Fibroblast of peridontal ligament (primary cell): ENCODE measurements around the gene KCTD21.
A peak's percentile ranks its signal among the peaks of the same experiment; 100 is the strongest.
"Not testable (repeated sequence)": the region's sequence is repeated elsewhere in the genome, so short reads cannot be mapped to it uniquely, and the experiment has no call there.

Experiments used
- DNase-seq: peaks from one replicate; pipeline ENCODE4 v3.0.0-alpha.2; 2010; ENCODE audit errors: extremely low read depth

KCTD21 gene

GRCh38 chr11:78175862-78176261 lies 12.6 kb downstream of the KCTD21 start:
- not testable (repeated sequence) for DNase-seq

GRCh38 chr11:78171951-78172350 lies 16.5 kb downstream of the KCTD21 start:
- no peak for DNase-seq

DNA sequence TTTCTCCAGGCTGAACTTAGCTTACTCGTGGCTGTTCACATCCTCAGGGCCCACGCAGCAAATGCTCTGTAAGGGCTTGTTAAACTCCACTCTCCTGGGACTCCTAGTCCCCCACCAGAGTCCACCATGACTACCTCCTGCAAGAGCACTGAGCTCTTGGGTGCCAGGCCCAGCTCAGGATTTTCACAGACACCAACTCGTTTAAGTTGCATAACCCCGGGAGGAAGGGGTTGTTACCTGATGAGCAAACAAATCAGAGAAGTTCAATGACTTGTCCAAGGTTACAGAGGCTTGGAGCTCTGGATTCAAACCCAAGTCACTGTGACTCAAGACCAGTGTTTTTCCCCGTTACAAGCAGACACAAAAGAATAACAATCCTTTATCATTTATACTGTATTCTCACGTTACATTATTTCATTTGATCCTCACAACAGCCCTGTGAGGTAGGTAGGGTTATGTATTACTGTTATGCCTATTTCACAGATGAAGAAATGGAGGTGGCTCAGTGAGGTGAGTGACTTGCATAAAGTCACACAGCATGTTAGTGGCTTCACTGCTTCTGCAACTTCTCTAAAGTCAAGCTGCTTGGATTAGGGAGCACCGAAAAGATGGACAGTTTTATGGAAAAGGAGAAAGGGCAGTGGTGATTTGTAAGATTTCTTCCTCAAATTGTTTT lies 17.4 kb downstream of the KCTD21 start:
- DNase-seq = no peak

DNA sequence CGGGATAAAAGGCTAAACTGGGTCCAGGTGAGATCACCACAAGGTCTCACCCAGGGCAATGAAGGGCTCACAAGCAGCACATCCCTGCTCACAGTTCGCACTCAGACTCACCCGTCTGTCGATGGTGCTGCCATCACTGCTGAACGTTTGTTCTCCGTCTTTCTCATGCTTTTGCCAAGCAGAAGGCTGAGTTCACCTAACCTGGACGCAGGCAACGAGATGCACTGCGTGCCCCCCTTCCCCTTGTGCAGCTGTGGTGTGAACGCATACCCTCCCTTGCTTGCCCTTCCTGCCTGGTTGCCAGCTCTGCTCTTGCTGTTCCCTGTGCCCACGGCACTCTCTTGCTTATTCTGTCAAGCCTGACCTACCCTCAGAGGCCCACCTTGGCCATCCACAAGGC lies 18.0 kb downstream of the KCTD21 start:
- no peak for DNase-seq

GRCh38 chr11:78168539-78169477 lies 19.6 kb downstream of the KCTD21 start:
- peak; percentile 99 for DNase-seq

DNA sequence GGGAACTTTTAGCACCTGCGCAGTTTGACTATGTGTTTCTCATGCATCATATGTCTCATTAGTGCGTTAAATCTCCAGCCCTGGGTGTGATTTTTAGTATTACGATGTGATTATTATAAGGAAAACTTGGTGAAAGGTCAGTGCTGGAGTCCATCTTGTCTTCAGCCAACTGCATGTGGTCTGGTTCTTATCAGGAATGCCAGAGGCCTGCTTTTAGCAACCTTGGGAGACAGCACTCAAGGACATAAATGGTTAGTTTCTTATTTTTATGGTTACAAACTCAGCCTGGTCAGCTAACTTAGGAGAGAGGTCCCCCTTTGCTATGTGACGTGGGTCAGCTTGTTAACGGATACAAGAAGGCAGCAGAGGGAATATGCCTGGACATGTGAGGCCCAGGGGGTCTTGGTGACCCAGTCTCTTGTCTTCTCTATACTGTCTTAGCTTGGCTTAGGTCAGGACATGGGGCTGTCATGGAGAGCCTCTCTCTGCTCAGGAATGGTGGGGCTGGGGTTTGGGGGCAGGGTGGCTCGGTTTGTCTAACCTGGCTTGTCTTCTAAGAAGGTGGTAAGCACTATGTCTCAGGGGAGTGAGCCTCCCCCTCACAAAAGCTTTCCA lies 21.5 kb downstream of the KCTD21 start:
- DNase-seq = no peak

- no peak for DNase-seq
These were observed 24.0 kb downstream of the KCTD21 start for GRCh38 chr11:78164471-78164870.

DNA sequence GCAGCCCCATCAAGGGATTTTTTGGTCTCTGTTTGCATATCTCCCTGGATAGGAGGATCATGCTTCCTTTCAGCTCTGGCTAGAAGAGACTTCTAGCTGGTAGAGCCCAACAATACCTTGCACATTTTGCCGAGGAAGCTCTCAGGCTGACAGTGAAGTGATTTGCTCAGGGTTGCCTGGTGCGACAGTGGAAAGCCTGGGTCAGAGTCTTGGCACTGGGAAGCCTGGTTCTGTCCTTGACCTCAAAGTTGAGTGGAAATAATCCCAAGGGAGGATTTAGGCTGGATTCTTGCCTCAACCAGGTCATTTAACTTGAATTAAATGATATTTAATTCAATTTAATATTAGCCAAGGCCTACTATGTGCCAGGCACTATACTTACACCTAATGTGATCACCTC lies 24.6 kb downstream of the KCTD21 start:
- no peak for DNase-seq

DNA sequence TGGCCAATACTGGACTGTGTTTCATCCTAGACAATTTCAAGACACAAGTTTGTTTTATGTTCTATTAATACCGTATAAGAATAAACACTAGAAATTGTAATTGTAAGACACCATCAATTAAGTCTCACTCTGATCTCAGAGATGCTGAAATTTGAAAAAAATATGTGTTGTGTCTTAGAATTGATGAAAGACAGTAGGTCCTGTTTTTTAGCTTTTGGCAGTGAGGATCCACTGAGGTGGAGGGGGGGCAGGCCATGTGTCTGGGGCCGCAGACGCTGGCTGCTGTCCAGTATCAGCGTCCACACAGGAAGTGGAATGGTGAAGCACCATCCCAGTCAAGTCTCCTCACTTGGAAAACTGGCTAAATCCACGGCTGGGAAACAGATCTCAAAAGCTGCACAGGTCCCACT lies 26.5 kb downstream of the KCTD21 start:
- no peak for DNase-seq

GRCh38 chr11:78161346-78161745 lies 27.1 kb downstream of the KCTD21 start:
- DNase-seq = no peak

GRCh38 chr11:78160557-78160956 lies 27.9 kb downstream of the KCTD21 start:
- no peak for DNase-seq

- peak; percentile 50 for DNase-seq
These were observed 29.3 kb downstream of the KCTD21 start for GRCh38 chr11:78158987-78159652.

- DNase-seq = peak; percentile 85
These were observed 32.1 kb downstream of the KCTD21 start for GRCh38 chr11:78156127-78156844.

DNA sequence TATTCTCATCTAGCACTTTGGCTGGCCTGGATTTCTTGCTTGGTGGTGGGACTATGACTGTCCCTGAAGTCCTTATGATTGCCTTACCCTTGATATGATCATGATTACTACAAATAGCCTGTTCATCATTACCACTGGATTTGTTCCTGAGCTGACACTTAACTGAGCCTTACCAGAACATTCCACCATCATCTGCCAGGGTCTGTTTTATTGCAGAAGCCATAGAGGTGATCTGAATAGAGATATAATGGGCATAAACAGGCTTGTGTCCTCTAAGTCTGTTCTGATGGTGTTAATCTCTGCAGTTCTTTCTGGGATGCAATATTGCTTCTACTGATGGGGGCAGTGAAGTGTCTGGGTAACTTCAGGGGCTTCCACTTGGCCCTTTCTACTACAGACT lies 36.6 kb downstream of the KCTD21 start:
- DNase-seq = no peak

GRCh38 chr11:78150754-78151153 lies 37.7 kb downstream of the KCTD21 start:
- DNase-seq = no peak

GRCh38 chr11:78150346-78150745 lies 38.1 kb downstream of the KCTD21 start:
- DNase-seq = no peak

- DNase-seq = peak; percentile 89
These were observed 38.8 kb downstream of the KCTD21 start for GRCh38 chr11:78149646-78150045.

GRCh38 chr11:78147807-78148206 lies 40.6 kb downstream of the KCTD21 start:
- DNase-seq = no peak

DNA sequence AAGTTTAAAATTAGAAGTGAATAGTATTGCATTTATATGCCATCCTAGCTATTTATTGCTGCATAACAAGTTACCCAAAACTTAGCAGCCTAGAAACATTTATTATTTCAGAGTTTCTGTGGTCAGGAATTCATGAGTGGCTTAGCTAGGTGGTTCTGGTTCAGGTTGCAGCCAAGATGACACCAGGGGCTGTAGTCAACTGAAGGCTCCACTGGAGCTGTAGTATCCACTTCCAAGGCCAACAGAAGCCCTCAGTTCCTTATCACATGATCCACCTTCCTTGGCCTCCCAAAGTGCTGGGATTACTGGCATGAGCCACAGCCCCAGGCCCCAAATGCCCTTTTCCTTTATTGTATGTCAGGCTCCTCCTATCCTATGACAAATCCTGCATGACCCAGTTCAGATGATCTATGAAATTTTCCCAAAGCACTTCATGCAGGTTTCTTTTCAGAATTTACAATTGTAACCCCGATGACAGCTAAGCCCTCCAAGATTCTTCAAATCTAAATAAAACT lies 42.9 kb downstream of the KCTD21 start:
- no peak for DNase-seq

GRCh38 chr11:78140392-78141077 lies 47.9 kb downstream of the KCTD21 start:
- DNase-seq = no peak
